Measurements from ENCODE around the gene FNIP2.

GRCh38 chr4:158810487-158811215 is 41.8 kb downstream of the FNIP2 start:
- TF ChIP-seq CTCF (IDR thresholded peaks at IDR 0.05 in 2 of 3, conservative IDR thresholded peaks at IDR 0.05 in 1 of 3; ENCODE audit: control insufficient read depth in 2 of 3, extremely low read depth in 1 of 3, insufficient read depth in 1 of 3, low read depth in 3 of 3, low read length in 3 of 3) (no peak), TARDBP (IDR thresholded peaks at IDR 0.05; ENCODE audit: borderline replicate concordance) (no peak), POLR2A (IDR thresholded peaks at IDR 0.05; ENCODE audit: low read depth, low read length) (no peak), RFX5 (IDR thresholded peaks at IDR 0.05; ENCODE audit: low read depth, low read length) (no peak), ESRRA (IDR thresholded peaks at IDR 0.05; ENCODE audit: low read length) (no peak), ATF2 (IDR thresholded peaks at IDR 0.05; ENCODE audit: low read length) (no peak), NRF1 (conservative IDR thresholded peaks at IDR 0.05; ENCODE audit: low read depth, low read length) (no peak), BHLHE40 (IDR thresholded peaks at IDR 0.05; ENCODE audit: borderline replicate concordance in 1 of 2, low read depth in 2 of 2, low read length in 1 of 2) (no peak), TAF1 (IDR thresholded peaks at IDR 0.05; ENCODE audit: borderline replicate concordance, low read depth, low read length) (no peak), MXI1 (IDR thresholded peaks at IDR 0.05; ENCODE audit: low read depth, low read length) (no peak)

Data from GM12878 (cell line).